ENCODE data around the gene CEP152. TPM values are rescaled to one million over a fixed set of nuclear protein-coding genes. Genes with fewer than 3 reads are reported as not detected.

CEP152 gene
- total and polyA plus RNA-seq, 9 of the 15 experiments (the other 6 are each of a cell fraction or from before 2014, with no cell fraction given): 9.9 to 43.0 (median 23.6) TPM

DNA sequence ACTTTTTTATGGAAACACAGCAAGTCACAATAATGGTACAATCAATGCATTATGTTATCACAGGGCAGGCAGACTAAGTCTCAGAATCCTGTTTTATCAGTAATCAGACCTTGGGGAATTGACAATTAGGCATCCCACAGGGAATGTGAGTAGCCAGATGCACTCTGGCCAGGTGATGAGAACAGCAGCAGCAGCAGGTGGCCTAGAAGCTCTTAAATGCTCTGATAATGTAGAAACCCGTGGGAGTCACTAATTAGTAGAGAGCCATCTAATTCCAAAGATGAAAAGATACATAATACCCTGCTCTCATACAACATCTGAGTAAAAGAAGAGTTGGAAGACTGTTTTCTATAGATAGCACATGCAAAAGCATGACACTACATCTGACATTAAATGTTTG is 12.6 kb downstream of the CEP152 start:
- FAIRE-seq (no peak), ATAC-seq (no peak), DNase-seq (ENCODE audit: extremely low read depth in 1 of 4, low spot score in 3 of 4) (no peak)
- 22% methylated on average over 1 of the region's 1 CpG for WGBS (ENCODE audit: insufficient coverage, low coverage, missing lambda C conversion rate)
- 0 out of 5 replicates have a peak, but pooled peaks cover 0 to 3% of the 10 kb centered on the region in 2 experiments for H3K4me1 ChIP-seq (replicated peaks in 1 of 2; ENCODE audit: control insufficient read depth in 2 of 2, insufficient read depth in 2 of 2, low read length in 2 of 2)
- CTCF ChIA-PET (ENCODE audit: low intra/inter-chr PET ratio): no interaction called here
- peaks cover 59% of the 10 kb centered on the region for H3K36me3 ChIP-seq (ENCODE audit: control insufficient read depth, insufficient read depth, low read length)
- POLR2A ChIA-PET: no interaction called here
- in situ Hi-C loops (cut with MboI) (no loop called here), intact Hi-C loops (cut with micrococcal nuclease) (no loop called here)
- no peaks in the 10 kb centered on the region for H3K27me3 ChIP-seq (ENCODE audit: control insufficient read depth in 2 of 2, insufficient read depth in 2 of 2, low read length in 2 of 2)
- no peak overlapping the region for H3K27ac ChIP-seq (ENCODE audit: extremely low read depth, low read depth, low read length)
- H3K9ac ChIP-seq (ENCODE audit: insufficient read depth in 1 of 2, low read depth in 2 of 2, low read length in 2 of 2): no peak overlapping the region
- no peak overlapping the region for H3K4me2 ChIP-seq (ENCODE audit: insufficient read depth, low read length)
- no peaks in the 10 kb centered on the region for H4K20me1 ChIP-seq (replicated peaks; ENCODE audit: control insufficient read depth, insufficient read depth, low read length)
- BruUV-seq (replicated peaks): no TSS peak
- H3K9me3 ChIP-seq (replicated peaks; ENCODE audit: control insufficient read depth, insufficient read depth, low read depth, low read length): no peaks in the 10 kb centered on the region
- H3K4me3 ChIP-seq: no peak overlapping the region
- H2AFZ ChIP-seq (ENCODE audit: low read depth, low read length): no peak overlapping the region
- H3K79me2 ChIP-seq (ENCODE audit: control insufficient read depth, insufficient read depth, low read length): peaks cover 40% of the 10 kb centered on the region
- no peak for TF ChIP-seq ZNF431 (CRISPR knock-in tag; IDR thresholded peaks at IDR 0.05)
- TF ChIP-seq RCOR1 (IDR thresholded peaks at IDR 0.05; ENCODE audit: borderline replicate concordance in 1 of 2, low read depth in 2 of 2, low read length in 2 of 2): no peak
- no peak for TF ChIP-seq SMAD1 (IDR thresholded peaks at IDR 0.05; ENCODE audit: low read depth, low read length, partially characterized antibody)
- no peak for TF ChIP-seq ZNF318 (IDR thresholded peaks at IDR 0.05; ENCODE audit: borderline replicate concordance in 1 of 2, low read depth in 1 of 2)
- peak; percentile 11; the same call in 1 of the 2 replicates for TF ChIP-seq CBFA2T3 (IDR thresholded peaks at IDR 0.05)
- no peaks in the 10 kb centered on the region for H3K9me1 ChIP-seq (ENCODE audit: control insufficient read depth, insufficient read depth, low read length)
